ENCODE results near the gene ATP5PD.
"Not testable (repeated sequence)": the region's sequence is repeated elsewhere in the genome, so short reads cannot be mapped to it uniquely, and the experiment has no call there.

Gene ATP5PD

DNA sequence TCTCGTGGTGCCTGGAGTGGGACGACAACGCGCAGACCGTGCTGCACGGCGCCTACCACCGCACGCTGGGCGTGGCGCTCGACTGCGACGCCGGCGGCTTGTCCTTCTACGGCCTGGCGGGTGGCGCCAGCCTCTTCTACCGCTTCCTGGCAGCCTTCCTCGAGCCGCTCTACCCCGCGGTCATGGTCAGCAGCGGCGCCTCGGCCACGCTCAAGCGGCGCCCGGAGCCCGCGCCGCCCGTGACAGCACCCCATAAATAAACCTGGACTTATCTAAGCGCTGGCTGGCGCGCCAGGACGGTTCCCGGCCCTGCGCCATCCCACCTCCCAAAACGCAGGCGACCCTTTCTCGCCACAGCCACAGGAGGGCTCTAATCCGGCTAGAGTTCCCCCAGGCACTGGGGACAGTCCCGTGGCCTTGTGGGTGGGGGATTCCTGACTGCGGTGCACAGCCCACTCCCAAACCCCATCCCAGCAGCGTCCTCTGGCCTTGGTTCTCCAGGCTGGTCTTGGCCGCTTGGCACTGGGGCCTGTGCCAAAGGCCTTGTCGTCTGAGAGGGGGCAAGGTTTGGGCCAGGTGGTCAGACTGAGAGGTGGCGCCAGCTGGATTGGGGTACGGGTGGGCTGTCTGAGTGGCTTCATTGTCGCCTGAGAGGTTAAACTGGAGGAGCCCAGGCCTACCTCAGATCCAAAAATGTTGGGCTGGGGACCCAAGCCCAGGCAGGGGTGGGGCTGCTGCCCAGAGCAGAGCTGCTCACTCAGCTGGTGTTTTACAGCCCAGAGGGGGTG is 30.9 kb upstream of the ATP5PD start:
- DNase-seq (ENCODE audit: low spot score), result peak; percentile 63

DNA sequence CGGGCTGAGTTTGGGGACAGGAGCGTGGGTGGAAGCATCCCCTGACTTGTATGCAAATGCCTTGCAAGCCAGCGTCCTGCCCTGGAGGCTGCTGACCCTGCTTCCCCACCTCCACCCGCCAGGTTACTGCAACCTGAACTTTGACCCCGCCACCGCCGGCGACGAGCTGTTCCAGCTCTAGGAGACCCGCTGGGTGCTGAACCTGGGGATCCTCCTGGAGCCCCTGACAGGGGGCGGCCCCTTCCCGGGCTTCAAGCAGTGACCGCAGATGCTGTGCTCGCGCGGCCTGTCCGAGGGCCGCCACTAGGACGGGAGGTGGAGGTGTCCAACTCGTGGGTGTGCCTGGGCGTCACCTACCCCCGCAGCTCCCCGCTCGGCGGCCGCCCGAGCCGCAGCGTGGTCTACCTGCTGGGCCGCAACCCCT is 30.3 kb upstream of the ATP5PD start:
- DNase-seq (ENCODE audit: low spot score), result no peak

DNA sequence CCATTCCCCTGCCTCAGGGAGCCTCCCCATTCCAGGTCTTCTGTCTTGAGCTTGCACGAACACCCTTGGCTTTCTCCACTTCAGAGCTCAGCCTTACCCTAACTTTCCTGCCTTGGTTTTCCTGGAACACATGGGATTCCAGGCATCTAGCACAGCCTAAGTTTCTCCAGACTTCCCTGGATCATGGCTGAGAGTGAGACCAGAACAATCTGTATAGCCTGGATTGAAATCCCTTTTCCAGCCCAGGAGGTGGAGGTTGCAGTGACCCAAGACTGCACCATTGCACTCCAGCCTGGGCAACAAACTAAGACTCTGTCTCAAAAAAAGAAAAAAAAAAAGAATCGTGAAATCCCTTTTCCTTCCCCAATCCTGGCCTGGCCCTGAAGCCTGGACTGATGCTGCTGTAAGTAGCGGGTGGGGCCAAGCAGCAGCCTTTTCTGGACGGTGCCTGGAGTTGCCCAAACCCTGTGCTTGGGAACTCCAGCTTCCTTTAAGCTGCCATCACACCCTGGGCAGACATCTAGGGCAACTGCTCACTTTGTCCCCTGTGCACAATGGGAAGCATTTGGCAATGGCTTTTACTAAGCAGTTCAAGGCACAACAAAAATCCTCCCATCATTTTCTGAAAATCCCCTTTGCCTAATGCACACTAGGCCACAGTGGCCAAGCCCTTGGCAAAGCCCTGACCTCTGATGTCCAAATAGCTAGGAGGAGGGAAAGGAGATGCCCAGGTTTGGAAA is 29.0 kb upstream of the ATP5PD start:
- no peak for DNase-seq (ENCODE audit: low spot score)

DNA sequence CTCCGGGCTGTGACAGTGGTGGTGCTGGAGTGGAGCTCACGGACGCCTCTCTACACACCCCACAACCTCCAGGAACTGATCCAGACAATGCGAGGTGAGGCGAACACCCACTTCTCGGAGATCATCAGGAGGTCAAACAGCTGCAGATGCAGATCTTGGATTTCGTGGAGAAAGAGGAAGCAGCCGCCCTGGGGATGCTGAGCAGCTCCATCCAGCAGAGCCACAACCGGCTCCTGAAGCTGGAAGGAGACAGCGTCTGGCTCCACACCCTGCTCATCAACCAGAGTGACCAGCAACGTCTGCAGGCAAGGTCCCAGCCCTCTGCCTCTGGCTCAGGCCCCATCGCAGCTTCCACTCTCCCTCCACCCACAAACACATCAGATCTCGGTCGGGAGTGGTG is 27.8 kb upstream of the ATP5PD start:
- DNase-seq (ENCODE audit: low spot score), result no peak

DNA sequence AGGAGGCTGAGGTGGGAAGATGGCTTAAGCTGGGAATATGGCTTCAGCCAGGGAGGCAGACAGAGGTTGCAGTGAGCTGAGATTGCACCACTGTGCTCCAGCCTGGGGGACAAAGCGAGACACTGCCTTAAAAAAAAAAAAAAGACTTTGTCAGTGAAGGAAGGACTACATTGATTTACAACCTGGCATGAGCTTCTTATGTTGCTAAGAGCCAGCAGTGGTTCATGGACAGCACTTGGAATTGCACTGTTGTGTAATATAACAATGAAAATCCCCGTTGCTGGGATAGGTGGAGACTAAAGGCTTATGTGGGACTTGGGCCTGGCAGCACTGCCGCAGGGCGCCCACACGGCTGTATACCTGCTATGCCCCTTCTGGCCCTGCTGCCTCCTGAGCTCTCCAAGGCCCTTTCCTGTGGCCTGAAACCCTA is 26.9 kb upstream of the ATP5PD start:
- no peak for DNase-seq (ENCODE audit: low spot score)

DNA sequence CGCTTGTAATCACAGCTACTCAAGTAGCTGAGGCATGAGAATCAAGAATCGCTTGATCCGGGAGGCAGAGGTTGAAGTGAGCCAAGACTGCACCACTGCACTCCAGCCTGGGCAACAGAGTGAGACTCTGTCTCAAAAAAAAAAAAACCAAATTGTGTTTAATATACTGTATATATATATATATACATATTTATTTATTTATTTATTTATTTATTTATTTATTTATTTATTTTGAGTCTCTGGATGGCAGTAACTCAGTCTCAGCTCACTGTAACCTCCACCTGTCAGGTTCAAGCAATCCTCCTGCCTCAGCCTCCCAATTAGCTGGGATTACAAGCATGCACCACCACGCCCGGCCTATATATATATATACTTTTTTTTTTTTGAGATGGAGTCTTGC is 26.1 kb upstream of the ATP5PD start:
- not testable (repeated sequence) for DNase-seq (ENCODE audit: low spot score)

DNA sequence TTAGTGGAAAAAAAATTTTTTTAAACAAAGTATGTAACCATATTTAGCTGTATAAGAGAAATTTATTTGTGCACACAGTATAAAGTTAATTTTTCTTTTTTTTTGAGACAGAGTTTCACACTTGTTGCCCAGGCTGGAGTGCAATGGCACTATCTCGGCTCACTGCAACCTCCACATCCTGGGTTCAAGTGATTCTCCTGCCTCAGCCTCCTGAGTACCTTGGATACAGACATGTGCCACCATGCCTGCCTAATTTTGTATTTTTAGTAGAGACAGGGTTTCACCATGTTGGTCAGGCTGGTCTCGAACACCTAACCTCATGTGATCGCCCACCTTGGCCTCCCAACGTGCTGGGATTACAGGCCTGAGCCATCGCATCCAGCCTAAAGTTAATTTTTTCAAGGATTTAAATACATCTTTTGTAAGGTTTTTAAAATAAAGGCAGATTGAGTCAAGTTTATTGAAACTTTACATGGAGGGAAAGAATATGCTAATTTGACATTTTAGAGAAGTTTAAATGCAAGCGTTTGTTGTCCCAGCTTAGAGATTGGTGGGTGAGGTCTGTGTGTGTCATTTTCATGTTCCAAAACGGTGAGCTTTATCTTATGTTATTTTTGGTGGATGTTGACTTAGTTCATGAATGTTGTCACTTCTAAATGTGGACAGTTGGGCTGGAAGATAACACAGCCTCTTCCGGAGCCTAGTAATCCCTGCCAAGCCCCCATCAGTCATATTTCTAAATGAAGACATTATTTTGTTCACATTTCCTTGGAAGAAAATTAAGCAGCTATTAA is 24.9 kb upstream of the ATP5PD start:
- DNase-seq (ENCODE audit: low spot score), result not testable (repeated sequence)

DNA sequence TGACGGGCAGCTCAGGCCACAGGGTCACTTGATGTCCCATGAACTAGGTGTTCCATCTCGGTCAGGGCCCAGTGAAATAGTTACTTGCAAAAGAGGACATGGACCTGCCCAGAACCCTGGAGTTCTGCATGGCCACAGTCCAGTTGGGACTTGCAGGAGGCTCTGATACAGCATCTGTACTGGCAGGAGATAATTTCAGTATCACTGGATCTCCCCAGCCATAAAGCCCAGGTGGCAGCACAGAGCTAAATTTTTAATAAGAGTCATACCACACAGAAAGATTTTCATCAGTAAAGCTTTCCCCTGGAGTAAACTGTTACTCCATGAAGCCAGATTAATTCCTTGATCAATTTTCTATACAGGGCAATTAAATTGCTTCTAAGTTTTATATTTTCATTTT is 23.0 kb upstream of the ATP5PD start:
- no peak for DNase-seq (ENCODE audit: low spot score)

DNA sequence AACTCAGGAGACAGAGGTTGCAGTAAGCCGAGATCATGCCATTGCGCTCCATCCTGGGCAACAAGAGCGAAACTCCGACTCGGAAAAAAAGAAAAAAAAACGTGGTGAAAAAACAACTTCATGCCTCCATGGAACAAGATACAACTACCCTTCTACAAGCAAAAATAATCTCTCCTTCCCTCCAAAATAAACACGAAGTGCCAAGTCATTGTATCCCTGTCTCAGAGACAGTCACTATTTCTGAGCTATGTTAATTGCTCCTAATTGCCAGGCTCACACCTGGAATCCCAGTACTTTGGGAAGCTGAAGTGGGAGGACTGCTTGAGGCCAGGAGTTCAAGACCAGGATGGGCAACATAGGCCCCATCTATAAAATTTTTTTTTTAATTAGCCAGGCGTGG is 22.0 kb upstream of the ATP5PD start:
- DNase-seq (ENCODE audit: low spot score), result no peak

DNA sequence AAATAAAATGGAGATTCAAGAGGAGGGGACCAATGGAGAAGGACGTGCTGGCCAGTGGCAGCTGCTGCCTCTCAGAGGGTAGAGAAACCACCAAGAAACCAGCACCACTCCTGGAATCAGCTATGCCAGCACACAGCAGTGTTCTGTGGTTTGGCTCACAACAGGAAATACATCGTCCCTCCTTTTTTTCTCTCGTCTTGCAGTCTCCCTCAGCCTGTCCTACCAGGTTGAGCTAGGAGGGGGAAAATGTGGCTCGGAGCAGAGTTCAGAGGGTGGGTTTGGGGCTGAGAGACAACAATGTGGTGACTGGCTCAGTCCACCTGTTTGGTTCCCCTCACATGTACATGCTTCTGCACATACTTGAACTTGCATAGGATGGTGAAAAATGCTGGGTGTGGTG is 21.1 kb upstream of the ATP5PD start:
- DNase-seq (ENCODE audit: low spot score), result no peak

DNA sequence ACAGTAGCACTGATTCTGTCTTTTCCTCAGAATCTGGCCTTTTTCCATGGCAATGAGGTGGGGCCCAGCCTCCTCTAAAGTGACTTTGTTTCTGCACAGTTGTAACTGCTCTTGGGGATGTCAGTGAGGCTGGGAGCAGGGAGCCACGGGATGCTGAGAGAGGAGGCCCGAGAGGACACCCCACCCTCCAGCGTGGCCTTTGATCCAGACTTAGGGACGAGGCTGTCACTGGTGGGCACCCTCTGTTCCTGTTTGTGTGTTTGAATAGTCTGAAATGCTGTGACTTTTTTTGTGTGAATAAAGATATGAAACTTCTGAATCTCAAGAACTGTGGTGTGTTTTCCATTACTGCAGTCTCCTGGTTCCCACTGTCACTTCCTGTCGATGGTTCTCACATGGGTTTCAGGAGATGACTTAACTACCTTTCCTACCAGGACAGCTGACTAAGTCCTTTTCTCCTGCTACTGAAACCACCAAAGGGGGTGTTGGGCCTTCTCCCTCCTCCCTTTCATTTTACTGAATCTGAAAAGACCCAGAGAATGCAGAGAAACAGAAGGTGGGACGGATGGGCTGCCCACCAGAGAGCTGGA is 18.9 kb upstream of the ATP5PD start:
- DNase-seq (ENCODE audit: low spot score), result no peak

DNA sequence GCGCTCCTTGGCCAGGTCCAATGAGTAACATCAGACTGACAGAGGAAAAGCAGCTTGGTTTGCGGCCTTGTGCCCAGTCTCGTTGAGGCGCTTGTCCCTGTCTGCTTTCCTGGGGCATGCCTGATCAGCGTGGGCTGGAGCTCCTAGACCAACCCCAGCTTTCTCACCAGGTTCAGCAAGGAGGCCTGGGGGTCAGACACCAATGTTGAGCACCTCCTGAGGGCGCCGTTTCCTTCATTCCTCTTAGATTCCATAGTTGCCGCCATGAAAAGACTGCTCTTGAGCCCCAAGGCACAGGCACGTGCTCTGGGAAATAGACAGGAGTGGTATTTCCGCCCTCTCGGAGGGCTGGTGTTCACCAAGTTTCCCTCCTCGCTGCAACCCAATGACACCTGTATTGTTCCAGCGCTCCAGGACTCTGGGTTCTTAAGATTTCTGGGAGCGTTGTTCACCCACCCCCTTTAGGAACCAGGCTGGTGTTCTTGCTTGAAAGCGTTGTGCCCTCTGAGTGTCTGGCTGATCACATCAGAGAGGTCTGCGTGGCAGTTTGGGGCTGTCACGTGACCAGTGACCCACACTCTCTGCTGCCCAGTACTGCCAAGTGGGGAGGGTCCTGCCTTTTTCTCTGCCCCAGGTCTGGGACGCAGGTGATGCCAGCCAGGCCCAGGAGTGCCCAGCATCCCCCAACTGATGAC is 18.2 kb upstream of the ATP5PD start:
- no peak for DNase-seq (ENCODE audit: low spot score)

DNA sequence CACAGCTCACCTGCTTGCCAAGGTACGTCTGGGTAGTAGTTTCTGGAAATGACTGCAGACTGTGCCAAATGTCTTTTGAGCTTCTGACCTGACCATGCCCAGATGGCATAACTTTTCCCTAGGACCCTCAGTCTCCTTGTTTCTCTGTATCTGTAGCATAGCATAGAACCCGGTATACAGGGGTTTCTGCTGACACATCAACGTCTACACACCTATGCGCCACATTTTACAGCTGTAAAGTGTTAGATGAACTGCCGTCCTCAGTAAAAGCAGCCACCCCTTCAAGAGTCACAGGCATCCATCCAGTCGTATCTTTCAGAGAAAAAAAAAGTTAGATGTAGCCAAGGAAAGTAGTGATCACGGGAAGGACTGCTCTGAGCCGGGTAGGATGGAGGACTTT is 17.7 kb upstream of the ATP5PD start:
- no peak for DNase-seq (ENCODE audit: low spot score)

DNA sequence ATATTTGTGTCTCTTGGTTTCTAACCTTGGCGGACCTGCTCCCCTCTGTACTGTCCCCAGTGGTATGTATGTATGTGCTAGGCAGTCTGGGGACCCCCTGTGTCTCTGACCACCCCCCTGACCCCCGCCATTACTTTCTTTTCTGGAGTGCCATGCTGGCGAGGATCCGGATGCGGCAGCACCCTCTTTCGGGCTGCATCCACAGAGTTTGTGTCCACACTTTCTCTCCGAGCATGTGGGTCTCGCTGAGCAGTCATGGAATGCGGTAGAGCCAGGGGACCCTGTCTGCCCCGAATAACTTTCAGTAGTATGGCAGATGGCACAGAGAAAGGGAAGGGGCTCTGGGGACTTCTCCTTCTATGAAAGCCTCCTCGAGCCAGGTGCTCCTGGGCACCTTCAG is 17.3 kb upstream of the ATP5PD start:
- DNase-seq (ENCODE audit: low spot score), result no peak

DNA sequence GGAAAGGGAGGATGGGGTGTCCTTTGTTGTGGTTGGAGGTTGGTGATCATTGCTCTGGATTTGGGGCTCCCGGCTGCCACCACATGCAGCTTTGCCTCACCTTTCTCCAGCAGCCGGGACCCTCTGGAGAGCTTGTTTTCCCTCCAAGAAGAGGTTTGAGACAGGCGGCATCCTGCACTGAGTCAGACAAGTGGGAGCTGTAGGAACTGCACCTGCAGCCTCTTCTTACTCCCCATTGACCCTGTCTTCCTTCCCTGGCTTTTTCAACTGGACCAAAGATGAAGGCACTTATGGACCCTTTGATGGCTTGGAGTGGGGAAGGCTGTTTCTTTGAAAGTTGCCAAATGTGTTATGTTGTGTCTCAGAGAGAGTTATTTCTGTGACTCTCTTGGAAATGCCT is 16.9 kb upstream of the ATP5PD start:
- no peak for DNase-seq (ENCODE audit: low spot score)

DNA sequence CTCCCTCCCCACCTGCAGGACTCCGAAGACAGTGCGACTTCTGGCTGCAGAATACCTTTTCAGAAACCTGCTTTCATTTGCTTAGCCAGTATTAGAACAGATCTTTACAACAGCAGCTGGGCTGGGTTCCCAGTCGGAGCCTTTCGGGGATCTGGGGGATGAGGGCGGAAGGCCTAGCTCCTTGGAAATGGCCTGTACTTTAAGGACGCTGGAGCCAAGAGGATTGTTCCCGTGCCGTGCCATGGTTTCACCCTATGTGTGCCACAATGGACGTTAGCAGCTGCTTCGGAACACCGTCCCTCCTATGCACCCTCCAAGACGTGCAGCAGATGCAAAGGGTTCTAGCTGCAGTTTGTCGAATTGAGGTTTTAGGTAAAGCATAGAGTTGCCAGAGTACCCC is 16.4 kb upstream of the ATP5PD start:
- no peak for DNase-seq (ENCODE audit: low spot score)

DNA sequence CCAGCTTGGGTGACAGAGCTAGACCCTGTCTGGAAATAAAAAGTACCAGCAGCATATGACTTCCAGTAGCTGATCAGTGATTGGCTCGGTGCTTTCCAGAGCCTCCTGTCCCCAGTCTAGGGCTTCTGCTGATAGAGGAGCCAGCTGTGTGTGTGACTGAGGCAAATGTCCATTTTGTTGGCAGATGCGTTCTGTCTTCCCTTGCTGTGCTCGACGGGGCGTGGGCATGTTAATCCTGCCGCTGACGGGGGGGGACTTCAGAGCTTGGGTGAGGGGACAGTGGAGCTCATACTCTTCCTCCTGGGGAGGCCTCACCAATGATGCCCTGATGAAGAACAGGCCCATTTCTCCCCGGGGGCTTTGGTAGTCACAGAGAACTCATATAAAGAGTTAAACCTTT is 14.8 kb upstream of the ATP5PD start:
- DNase-seq (ENCODE audit: low spot score), result no peak

DNA sequence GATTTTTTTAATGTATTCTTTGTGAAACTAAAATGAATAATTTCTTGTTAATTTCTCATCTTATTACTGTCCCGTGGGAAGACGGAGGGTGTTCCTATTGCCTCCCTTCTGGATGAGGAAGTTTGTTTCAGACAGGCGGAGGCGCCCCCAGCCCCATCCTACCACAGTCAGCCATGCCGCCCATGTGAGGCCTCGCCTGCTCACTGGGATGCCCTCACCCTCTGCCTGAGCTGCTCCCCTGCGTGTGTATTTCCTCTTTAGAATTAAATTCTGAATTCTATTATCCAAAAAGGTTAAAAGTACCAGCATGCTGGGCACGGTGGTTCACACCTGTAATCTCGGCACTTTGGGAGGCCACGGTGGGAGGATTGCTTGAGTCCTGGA is 14.3 kb upstream of the ATP5PD start:
- no peak for DNase-seq (ENCODE audit: low spot score)

DNA sequence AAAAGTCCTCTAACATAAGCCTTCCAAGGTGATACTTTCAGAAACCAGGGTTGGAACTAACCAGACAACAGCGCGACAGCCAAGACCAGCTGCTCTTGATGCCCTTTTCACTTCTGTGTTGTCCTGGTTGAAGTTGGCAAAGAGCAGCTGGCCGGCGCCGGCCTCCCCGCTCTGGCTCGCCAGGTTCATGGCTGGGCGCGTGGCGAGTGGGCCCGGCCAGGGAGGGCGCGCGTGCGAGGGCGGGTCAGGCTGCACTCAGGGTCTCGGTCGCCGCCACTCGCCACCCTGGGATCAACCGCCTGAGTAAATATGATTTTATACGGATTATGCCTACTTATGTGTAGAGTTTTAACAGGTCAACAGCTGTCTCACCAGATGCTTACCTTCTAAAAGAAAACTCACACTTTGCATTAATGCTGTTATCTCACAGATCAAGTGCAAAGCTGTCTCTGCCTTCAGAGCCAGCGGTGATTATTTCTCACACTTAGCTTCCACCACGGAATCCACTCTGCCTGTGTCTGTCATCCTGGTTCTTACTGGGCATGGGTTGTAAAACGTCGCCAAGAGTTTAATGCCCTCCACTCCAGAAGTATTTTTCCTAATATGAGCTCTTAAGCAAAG is 13.8 kb upstream of the ATP5PD start:
- DNase-seq (ENCODE audit: low spot score), result no peak

DNA sequence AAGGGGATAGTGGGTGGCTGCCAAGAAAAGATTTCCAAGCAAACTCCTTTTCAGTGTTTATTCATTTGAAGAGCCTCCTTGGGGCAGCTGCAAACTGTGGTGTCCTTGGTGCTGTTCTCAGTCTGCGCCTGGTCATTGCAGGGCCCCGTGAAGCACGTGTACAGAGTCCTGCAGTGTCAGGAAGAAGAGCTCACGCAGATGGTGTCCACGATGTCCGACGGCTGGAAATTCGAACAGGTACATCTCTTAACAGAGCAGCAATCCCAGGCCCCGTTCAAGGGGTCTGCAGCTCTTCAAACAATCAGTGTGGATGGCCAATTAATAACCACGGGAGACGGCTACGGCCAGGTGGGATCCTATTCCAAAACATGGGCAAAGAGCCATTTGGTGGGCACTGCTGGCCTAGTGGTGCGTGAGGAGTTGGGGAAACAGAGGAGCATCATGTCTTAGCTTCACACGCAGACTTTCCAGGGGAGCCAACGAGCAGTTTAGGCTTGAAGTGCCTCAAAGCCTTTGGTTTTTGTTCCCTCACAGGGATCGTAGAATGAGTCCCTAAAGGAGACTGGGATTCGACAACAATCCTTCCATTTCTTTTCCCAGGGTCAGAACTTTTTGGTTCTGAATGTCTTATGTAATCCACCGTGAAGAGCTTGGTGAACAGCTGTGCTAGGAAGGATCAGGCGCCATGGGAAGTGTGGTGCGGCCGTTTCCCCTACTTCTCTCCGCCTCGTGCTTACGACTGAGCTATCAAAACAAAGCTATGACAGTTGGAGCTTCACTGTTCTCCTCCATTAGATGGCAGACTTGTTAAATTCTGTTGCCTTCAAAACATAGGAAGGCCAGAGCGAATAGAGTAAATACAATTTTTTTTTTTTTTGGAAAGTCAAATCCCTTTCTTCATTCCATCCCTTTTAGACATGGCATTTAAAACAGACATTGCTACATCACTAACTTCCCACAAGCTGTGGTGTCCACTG is 12.9 kb upstream of the ATP5PD start:
- DNase-seq (ENCODE audit: low spot score), result peak; percentile 89
